ENCODE measurements around the gene ETV2.

GRCh38 chr19:35693835-35694599 is 52.5 kb downstream of the ETV2 start:
- TF ChIP-seq, protein P1, sequence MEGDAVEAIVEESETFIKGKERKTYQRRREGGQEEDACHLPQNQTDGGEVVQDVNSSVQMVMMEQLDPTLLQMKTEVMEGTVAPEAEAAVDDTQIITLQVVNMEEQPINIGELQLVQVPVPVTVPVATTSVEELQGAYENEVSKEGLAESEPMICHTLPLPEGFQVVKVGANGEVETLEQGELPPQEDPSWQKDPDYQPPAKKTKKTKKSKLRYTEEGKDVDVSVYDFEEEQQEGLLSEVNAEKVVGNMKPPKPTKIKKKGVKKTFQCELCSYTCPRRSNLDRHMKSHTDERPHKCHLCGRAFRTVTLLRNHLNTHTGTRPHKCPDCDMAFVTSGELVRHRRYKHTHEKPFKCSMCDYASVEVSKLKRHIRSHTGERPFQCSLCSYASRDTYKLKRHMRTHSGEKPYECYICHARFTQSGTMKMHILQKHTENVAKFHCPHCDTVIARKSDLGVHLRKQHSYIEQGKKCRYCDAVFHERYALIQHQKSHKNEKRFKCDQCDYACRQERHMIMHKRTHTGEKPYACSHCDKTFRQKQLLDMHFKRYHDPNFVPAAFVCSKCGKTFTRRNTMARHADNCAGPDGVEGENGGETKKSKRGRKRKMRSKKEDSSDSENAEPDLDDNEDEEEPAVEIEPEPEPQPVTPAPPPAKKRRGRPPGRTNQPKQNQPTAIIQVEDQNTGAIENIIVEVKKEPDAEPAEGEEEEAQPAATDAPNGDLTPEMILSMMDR (IDR thresholded peaks at IDR 0.05) = peak; percentile 91 to 98 (median 96)
- no peak for TF ChIP-seq EP300 (IDR thresholded peaks at IDR 0.05)

All from upper lobe of left lung (tissue), 4 donors.